Pons (tissue), 1 donor: ENCODE results near the gene CDIPT.
A peak's percentile ranks its signal among the peaks of the same experiment; 100 is the strongest.
"Not testable (repeated sequence)": the region's sequence is repeated elsewhere in the genome, so short reads cannot be mapped to it uniquely, and the experiment has no call there.

ENCODE experiments used
- DNase-seq: peaks from one replicate; pipeline ENCODE4 v3.0.0-alpha.2; 2016; ENCODE audit warnings: low spot score

CDIPT gene, protein sequence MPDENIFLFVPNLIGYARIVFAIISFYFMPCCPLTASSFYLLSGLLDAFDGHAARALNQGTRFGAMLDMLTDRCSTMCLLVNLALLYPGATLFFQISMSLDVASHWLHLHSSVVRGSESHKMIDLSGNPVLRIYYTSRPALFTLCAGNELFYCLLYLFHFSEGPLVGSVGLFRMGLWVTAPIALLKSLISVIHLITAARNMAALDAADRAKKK

DNA sequence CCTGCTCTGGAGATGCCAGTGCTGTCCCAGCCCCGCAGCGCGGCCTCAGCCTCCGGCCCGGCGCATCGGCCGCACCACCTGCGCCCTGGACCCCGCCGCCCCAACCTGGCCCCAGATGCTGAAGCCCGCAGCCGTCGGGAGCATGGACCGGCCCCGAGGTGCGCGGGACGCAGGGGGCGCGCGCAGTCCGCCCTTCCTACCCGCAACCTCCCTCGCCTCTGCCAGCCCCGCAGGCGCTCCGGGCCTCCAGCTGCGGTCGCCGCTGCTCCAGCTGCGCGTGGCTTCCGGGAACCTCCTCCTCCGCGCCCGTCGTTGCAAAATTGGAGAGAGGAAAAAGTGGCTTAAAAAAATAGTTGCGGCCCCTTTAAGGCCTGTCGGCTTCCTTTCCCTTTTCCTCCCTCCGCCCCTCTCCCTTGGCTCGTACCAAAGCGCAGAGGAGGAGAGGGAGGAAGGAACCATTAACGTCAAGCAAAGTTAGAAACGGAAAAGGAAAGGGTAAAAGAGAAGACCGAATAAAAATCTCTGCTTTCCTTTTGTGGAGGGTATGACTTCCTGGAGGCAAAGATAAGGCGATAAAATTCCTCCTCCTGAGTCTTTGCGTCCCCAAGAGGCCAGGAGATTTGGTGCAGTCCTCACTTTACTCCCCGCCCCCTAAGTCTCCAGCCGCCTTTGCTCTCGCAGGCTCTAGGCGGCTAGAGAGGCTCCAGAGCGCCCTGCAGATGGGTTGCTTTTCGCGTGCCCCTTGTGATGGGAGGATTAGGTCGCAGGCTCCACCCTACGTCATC lies at the start of gene CDIPT:
Gene CDIPT, minus strand, starts transcription at position 343 of the 785 bp plus-strand sequence. CDS start 369 bp downstream, outside the sequence.
- DNase-seq, result peak; percentile 98

GRCh38 chr16:29912087-29912486 lies 49.1 kb upstream of the CDIPT start:
- DNase-seq, result no peak

- DNase-seq, result no peak
Measured at GRCh38 chr16:29911676-29912010, 48.6 kb upstream of the CDIPT start.

DNA sequence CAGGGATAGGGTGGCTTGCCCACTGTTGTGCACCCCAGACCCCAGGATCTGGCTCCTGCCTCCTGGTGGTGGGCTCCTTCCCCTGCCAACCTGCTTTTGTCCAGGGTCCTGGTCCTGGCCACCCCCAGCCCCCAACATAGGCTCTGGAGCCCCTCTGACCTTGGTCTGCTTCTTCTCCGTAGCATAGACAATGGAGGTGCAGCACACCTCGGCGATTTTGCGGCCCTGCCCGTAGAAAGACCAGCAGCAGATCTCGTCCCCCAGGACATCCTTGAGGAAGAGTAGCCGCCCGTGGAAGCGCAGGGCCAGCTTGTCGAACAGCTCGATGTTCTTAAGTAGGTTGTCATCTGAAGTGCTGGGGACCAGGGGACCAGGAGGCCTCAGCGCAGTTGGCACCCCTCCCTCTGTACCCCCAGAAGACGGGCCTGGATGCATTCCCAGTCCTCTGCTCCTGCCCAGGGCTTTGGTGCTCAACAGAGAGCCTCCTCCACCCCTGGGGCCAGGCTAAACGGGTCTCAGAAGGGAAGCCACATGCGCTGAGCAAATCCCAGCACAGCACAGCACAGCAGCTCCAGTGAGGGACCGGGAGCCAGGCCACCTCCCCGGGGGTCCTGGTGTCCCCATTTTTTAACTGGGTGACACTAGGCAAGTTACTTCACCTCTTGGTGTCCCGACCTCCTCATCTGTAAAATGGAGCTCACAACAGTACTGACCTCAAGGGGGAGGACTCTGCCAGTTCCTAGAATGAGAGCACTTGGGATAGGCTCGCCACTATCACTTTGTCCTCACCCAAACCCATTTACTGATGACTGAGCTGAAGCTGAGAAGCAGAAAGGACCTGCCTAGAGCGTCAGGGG lies 48.0 kb upstream of the CDIPT start:
- DNase-seq, result no peak

- not testable (repeated sequence) for DNase-seq
Measured at GRCh38 chr16:29909851-29910250, 46.8 kb upstream of the CDIPT start.

DNA sequence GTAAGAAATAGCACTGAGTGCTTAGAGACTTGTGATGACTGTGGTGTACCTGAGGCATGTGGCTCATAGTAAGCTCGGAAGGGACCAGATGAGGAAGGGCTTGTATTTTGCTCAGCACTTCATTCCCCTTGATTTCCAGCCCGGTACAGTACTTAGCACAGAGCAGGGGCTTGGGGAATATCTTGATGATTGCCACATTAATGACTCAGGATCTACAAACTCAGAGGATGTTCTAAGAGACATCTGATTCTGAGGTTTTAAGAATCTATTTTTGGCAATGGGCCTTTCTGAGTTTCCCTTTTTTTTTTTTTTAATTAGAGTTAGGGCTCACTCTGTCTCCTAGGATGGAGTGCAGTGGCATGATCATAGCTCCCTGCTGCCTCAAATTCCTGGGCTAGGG lies 46.4 kb upstream of the CDIPT start:
- no peak for DNase-seq

- DNase-seq, result no peak
Measured at GRCh38 chr16:29908719-29909220, 45.7 kb upstream of the CDIPT start.

- DNase-seq, result no peak
Measured at GRCh38 chr16:29907973-29908372, 44.9 kb upstream of the CDIPT start.

- no peak for DNase-seq
Measured at GRCh38 chr16:29906520-29907244, 43.7 kb upstream of the CDIPT start.

- no peak for DNase-seq
Measured at GRCh38 chr16:29905668-29906067, 42.6 kb upstream of the CDIPT start.

- DNase-seq, result no peak
Measured at GRCh38 chr16:29904947-29905346, 41.9 kb upstream of the CDIPT start.

GRCh38 chr16:29903590-29903989 lies 40.6 kb upstream of the CDIPT start:
- no peak for DNase-seq

- DNase-seq, result no peak
Measured at GRCh38 chr16:29901607-29901945, 38.5 kb upstream of the CDIPT start.

DNA sequence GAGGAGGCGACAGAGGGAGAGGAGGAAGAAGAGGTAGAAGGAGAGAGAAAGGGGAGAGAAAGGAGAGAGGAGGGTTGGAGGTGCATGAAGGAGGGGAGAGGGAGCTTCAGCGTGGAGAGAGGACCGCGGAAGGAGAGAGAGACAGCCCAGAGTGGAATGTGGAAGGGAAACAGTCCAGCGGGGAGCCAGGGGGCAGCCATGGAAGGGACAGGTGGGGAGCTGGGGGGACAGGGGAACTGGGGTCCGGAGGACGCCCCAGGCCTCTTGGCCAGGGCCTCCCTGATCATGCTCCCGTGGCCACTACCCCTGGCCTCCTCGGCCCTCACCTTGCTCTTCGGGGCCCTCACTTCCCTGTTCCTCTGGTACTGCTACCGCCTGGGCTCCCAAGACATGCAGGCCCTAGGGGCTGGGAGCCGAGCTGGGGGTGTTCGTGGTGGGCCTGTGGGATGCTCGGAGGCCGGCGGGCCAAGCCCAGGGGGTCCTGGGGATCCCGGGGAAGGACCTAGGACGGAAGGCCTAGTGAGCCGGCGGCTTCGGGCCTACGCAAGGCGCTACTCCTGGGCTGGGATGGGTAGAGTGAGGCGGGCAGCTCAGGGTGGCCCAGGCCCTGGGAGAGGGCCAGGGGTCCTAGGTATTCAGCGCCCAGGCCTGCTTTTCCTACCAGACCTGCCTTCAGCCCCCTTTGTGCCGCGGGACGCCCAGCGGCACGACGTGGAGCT lies 38.0 kb upstream of the CDIPT start:
- DNase-seq, result no peak

- DNase-seq, result peak; percentile 89
Measured at GRCh38 chr16:29900102-29900887, 37.3 kb upstream of the CDIPT start, which contains the start of gene ASPHD1. Gene ASPHD1 (plus strand): TSS chr16:29900488. CDS start chr16:29900972, 484 bp downstream.

DNA sequence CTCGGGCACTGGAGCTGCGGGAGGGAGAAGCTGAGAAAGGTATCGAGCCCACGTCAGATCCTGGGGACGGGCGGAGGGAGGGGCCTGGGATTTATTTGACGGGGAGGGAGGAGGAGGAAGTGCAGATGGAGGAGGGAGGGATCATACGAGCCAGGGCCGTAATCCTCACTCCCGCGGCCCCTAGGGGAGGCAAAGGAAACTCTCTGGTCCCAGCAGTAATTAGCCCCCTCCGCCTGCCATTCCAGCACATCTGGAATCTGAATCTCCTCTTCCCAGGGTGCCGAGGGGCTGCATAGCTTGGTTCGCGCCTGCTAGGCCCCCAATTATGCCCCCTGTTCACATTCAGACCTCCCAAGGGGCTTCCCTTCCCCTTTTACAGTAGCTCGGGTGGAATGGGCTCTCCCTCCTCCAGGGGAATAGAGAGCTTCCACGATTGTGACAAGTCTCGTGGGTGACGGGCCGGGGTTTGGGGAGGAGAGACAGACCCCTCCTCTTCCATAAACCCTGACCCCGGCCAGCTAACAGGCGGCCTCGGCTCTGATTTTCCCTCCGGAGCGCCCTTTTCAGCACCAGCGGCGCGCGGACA lies 36.6 kb upstream of the CDIPT start, which contains the start of gene SEZ6L2:
Gene SEZ6L2, minus strand, starts transcription at position 35 of the 586 bp plus-strand sequence. CDS start 531 bp downstream, outside the sequence.
- DNase-seq, result peak; percentile 87

- DNase-seq, result no peak
Measured at GRCh38 chr16:29898804-29899515, 35.9 kb upstream of the CDIPT start.

GRCh38 chr16:29898135-29898803 lies 35.2 kb upstream of the CDIPT start:
- no peak for DNase-seq

DNA sequence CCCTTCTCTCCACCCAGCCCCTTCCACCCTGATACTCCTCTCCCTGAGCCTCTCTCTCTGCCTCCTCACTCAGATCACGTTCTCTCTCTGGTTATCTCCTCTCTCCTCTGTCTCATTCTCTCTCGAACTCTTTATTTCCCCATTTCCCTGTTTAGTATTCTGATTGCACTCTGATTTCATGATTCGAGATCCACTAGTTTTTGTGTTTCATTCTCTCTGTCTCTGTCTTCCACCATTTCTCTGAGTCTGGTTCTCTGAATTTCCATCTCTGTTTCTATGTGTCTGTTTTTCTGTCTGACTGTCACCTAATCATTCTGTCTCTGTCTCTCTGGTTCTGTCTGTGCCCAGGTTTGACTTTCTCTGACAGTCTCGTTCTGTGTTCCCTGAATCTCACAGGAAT lies 34.3 kb upstream of the CDIPT start:
- DNase-seq, result no peak
